Measurements from ENCODE around the gene ARHGEF37. TPM values are rescaled to one million over a fixed set of nuclear protein-coding genes. Genes with fewer than 3 reads are reported as not detected.

The ARHGEF37 gene
- total RNA-seq, 1 donor from 2014 or later = 1.0 TPM

DNA sequence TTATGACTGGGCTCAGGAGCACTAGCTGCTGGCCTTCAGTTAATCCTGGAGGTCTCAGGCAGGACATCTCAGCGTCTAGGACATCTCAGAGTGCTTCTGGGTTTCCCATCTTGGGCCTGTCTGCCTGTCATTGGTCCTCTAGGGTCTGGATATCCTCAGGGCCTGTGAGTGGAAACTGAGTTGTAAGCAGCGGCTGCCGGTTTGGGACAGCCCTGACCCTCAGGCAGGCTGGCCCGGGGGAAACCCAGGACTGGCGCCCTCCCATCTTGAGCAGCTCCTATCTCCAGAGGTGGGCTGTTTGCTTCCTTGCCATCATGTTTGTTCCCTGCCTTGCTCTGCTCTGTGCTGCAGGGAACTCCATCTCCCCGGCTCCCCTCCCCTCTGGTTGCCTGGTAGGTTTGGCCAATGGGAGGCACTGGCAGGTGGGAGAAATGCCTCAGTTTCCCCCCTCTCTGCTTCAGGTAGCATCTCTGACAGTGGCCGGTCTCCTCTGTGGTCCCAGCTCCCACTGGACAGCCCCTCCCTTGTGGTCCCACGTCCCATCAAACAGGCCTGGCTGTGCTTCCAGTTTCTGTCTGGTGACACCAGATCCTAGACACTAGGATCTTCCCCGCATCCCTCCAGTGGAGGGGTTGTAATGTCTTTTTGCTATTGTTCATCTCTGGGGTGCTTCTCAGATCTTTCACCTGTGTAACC lies 57.4 kb downstream of the ARHGEF37 start:
- Mint-ChIP-seq H3K9me3 (ENCODE audit: unreplicated experiment) (no peaks in the 10 kb centered on the region), H3K36me3 (ENCODE audit: unreplicated experiment) (no peaks in the 10 kb centered on the region), H3K4me3 (ENCODE audit: unreplicated experiment) (no peak overlapping the region), H3K27me3 (ENCODE audit: unreplicated experiment) (peaks cover 2% of the 10 kb centered on the region), H3K4me1 (ENCODE audit: low read depth, unreplicated experiment) (peaks cover 6% of the 10 kb centered on the region), H3K27ac (ENCODE audit: unreplicated experiment) (no peak overlapping the region)
- no peak for DNase-seq
- TF ChIP-seq, protein P1, sequence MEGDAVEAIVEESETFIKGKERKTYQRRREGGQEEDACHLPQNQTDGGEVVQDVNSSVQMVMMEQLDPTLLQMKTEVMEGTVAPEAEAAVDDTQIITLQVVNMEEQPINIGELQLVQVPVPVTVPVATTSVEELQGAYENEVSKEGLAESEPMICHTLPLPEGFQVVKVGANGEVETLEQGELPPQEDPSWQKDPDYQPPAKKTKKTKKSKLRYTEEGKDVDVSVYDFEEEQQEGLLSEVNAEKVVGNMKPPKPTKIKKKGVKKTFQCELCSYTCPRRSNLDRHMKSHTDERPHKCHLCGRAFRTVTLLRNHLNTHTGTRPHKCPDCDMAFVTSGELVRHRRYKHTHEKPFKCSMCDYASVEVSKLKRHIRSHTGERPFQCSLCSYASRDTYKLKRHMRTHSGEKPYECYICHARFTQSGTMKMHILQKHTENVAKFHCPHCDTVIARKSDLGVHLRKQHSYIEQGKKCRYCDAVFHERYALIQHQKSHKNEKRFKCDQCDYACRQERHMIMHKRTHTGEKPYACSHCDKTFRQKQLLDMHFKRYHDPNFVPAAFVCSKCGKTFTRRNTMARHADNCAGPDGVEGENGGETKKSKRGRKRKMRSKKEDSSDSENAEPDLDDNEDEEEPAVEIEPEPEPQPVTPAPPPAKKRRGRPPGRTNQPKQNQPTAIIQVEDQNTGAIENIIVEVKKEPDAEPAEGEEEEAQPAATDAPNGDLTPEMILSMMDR (IDR thresholded peaks at IDR 0.05; ENCODE audit: partially characterized antibody, unreplicated experiment) = no peak

DNA sequence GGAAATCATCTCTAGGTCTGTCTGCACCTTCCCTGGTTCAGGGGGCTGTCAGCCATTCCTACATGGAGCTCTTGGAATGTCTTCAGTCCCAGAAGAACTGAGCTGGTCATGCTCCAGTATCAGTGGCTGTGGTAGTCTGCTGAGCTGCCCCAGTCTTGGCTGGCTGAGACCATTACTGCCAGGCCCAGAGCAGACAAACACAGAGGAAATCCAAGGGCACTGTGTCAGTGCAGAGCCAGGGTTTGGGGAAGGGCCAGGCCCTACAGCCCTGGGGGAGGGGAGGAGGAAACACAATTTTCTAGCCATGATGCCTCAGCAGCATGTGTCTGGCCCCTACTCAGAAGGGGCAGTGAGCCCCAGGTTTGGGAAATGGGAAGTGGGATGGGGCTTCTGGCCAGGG lies 58.4 kb downstream of the ARHGEF37 start:
- H3K36me3 Mint-ChIP-seq (ENCODE audit: unreplicated experiment) = no peaks in the 10 kb centered on the region

DNA sequence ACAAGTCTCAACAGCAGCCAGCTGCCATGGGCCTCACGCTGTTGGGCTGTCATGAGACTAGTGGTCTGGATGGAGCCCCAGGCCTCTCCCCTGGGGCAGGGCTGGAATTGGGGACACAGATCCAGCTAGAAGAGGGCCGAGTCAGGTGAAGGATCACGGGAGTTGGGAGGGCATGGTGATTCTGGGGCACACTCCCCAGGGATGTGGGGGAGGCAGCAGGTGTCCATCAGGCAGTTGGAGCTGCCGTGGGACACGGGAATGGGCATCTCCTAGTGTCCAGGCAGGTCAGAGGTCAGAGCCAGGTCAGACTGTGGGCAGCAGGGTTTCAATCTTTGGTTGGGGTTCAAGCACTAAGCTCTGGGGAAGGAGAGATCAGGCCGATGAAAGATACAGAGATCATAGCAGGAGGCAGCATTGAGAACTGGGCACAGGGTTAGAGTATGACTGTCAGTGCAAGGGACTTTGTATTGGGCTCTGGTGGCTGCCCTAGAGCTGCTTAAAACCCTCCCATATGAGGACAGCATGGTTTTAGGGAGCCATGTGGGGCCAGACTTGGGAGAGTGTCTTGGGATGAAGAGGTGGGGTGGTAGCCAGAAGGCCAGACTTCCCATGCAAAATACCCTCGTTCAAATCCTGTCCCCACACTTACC lies 59.2 kb downstream of the ARHGEF37 start:
- peaks cover 6% of the 10 kb centered on the region for H3K4me1 Mint-ChIP-seq (ENCODE audit: low read depth, unreplicated experiment)
- peak overlapping the region; percentile 25 for H3K4me3 Mint-ChIP-seq (ENCODE audit: unreplicated experiment)
- TF ChIP-seq, protein P1 (IDR thresholded peaks at IDR 0.05; ENCODE audit: partially characterized antibody, unreplicated experiment) = no peak
- H3K27ac Mint-ChIP-seq (ENCODE audit: unreplicated experiment) = no peak overlapping the region
- DNase-seq = no peak
- no peaks in the 10 kb centered on the region for H3K36me3 Mint-ChIP-seq (ENCODE audit: unreplicated experiment)
- H3K9me3 Mint-ChIP-seq (ENCODE audit: unreplicated experiment) = no peaks in the 10 kb centered on the region
- peaks cover 7% of the 10 kb centered on the region for H3K27me3 Mint-ChIP-seq (ENCODE audit: unreplicated experiment)

More for the DNA sequence above, 58.4 kb downstream of the ARHGEF37 start:
- H3K4me3 Mint-ChIP-seq (ENCODE audit: unreplicated experiment) = no peak overlapping the region
- H3K9me3 Mint-ChIP-seq (ENCODE audit: unreplicated experiment) = no peaks in the 10 kb centered on the region
- TF ChIP-seq, protein P1 (IDR thresholded peaks at IDR 0.05; ENCODE audit: partially characterized antibody, unreplicated experiment) = no peak
- no peak for DNase-seq
- H3K4me1 Mint-ChIP-seq (ENCODE audit: low read depth, unreplicated experiment) = peaks cover 6% of the 10 kb centered on the region
- no peak overlapping the region for H3K27ac Mint-ChIP-seq (ENCODE audit: unreplicated experiment)
- H3K27me3 Mint-ChIP-seq (ENCODE audit: unreplicated experiment) = peaks cover 2% of the 10 kb centered on the region

DNA sequence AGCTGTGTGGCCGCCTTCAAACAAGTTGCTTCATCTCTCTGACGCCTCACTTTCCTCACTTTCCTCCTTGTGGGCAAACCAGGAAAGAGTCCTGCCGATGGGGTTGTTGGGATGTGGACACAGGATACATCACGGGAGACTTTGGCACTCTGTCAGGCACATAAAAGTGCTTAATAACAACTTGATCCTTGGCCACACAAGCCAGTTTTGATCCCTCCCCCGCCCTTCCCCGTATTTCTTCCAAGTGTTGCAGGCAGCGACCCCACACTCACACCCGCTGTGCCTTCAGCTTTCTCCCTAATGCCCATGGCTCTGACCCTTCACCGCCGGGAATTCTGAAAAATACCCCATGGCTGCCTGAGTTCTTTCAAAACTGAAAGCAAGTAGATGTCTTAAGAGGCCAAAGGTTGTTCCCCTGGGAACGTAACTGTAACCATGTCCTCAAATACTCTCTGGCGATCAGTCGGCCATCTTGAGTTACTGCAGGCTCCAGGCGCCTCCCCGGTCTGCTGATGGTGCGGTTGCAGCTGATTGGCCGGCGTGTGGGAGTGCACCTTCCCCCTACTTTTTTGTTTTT lies 59.8 kb downstream of the ARHGEF37 start:
- Mint-ChIP-seq H3K27ac (ENCODE audit: unreplicated experiment) (no peak overlapping the region), H3K4me3 (ENCODE audit: unreplicated experiment) (no peak overlapping the region), H3K27me3 (ENCODE audit: unreplicated experiment) (peaks cover 8% of the 10 kb centered on the region), H3K9me3 (ENCODE audit: unreplicated experiment) (no peaks in the 10 kb centered on the region), H3K4me1 (ENCODE audit: low read depth, unreplicated experiment) (peaks cover 6% of the 10 kb centered on the region), H3K36me3 (ENCODE audit: unreplicated experiment) (no peaks in the 10 kb centered on the region)
- TF ChIP-seq, protein P1 (IDR thresholded peaks at IDR 0.05; ENCODE audit: partially characterized antibody, unreplicated experiment) = no peak
- no peak for DNase-seq

DNA sequence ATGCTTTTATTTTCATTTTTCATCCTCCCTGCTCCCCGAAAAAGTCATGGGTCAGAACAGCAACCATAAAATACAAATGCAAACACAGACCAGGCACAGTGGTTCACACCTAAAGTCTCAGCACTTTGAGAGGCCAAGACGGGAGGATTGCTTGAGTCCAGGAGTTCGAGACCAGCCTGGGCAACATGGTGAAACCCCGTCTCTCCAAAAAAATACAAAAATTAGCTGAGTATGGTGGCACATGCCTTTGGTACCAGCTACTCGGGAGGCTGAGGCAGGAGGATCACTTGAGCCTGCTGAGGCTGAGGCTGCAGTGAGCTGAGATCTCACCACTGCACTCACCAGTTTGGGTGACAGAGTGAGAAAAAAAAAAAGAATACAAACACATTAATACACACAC lies 60.3 kb downstream of the ARHGEF37 start:
- TF ChIP-seq, protein P1 (IDR thresholded peaks at IDR 0.05; ENCODE audit: partially characterized antibody, unreplicated experiment) = no peak
- peaks cover 8% of the 10 kb centered on the region for H3K27me3 Mint-ChIP-seq (ENCODE audit: unreplicated experiment)
- no peaks in the 10 kb centered on the region for H3K9me3 Mint-ChIP-seq (ENCODE audit: unreplicated experiment)
- no peaks in the 10 kb centered on the region for H3K36me3 Mint-ChIP-seq (ENCODE audit: unreplicated experiment)
- no peak overlapping the region for H3K4me3 Mint-ChIP-seq (ENCODE audit: unreplicated experiment)
- H3K4me1 Mint-ChIP-seq (ENCODE audit: low read depth, unreplicated experiment) = peaks cover 6% of the 10 kb centered on the region
- no peak overlapping the region for H3K27ac Mint-ChIP-seq (ENCODE audit: unreplicated experiment)
- no peak for DNase-seq
